ENCODE results near the gene PHLDB2.

Gene PHLDB2

DNA sequence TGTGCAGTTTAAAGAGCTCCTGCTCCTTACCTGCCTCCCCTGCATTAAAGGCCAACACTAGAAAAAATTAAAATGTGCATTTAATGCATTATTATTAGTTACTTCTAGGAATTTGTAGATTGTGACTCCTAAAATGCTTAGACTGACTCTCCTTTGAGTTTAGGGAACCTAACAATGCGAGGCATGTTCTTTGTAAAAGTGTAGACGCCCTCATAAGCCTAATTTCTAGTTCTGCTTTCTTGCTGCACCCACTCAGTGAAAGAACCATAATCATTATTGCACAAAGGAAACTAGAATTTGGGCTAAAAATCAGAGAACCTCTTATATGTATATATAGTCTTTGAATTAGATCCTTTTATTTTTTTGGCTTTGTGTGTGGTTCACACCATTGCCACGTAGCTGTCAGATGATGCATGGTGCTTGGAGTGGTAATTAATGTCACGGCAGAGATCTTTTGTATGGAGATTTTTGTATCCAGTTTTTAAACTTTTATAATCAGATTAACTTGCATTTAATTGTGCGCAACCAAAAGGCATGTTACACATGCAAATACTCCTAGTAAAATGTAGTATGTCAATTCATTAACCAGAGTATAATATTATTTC is 120.5 kb downstream of the PHLDB2 start:
- H3K4me3 ChIP-seq (ENCODE audit: low read depth, low read length) = peak overlapping the region; percentile 68
- DNase-seq (ENCODE audit: low read depth) = no peak
- in situ Hi-C loops (cut with HindIII; ENCODE audit: low sequenced_read_pairs) = no loop called here
- TF ChIP-seq, protein P1, sequence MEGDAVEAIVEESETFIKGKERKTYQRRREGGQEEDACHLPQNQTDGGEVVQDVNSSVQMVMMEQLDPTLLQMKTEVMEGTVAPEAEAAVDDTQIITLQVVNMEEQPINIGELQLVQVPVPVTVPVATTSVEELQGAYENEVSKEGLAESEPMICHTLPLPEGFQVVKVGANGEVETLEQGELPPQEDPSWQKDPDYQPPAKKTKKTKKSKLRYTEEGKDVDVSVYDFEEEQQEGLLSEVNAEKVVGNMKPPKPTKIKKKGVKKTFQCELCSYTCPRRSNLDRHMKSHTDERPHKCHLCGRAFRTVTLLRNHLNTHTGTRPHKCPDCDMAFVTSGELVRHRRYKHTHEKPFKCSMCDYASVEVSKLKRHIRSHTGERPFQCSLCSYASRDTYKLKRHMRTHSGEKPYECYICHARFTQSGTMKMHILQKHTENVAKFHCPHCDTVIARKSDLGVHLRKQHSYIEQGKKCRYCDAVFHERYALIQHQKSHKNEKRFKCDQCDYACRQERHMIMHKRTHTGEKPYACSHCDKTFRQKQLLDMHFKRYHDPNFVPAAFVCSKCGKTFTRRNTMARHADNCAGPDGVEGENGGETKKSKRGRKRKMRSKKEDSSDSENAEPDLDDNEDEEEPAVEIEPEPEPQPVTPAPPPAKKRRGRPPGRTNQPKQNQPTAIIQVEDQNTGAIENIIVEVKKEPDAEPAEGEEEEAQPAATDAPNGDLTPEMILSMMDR (IDR thresholded peaks at IDR 0.05; ENCODE audit: low read depth, low read length, missing control alignments) = no peak

DNA sequence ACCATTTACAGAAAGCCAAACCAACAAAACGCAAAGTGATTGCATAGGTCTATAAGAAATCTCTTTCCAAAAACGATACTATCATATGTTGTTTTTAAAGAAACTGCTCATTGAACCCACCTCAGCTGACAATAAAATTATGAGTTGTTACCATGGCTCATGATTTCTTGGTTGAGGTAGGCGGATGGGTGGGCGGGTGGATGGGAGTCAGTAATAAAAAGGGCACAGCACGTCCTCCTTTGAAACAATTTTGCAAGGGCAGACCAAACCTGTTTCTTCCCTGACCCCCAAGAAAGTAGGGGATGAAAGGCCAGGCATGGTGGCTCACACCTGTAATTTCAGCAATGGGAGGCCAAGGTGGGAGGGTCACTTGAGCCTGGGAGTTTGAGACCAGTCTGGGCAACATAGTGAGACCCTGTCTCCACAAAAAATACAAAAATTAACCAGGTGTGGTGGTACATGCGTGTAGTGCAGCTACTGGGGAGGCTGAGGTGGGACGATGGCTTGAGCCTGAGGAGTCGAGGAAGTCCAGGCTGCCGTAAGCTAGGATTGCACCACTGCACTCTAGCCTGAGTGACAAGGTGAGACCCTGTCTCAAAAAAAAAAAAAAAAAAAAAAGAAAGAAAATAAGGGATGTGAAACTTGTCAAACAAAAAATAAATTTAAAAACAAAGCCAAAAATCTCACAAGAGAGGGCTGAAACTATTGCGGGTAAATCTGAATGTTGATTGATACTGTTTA is 121.8 kb downstream of the PHLDB2 start:
- H3K4me3 ChIP-seq (ENCODE audit: low read depth, low read length) = no peak overlapping the region
- no peak for DNase-seq (ENCODE audit: low read depth)
- in situ Hi-C loops (cut with HindIII; ENCODE audit: low sequenced_read_pairs) = no loop called here
- TF ChIP-seq, protein P1 (IDR thresholded peaks at IDR 0.05; ENCODE audit: low read depth, low read length, missing control alignments) = no peak

DNA sequence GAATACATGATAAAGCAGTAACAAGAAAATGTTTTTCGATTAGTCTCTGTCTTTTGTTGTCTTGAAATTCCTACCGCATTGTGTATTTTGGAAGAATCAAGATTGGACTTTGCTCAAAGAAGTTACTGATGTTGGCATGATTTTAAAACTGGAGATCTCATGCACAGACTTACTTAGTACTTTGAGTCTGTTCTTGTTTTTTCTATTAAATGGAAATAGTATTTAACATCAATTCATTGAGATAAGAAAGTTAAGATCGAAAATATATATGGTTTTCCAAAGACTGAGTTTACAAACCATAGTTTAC is 122.3 kb downstream of the PHLDB2 start:
- in situ Hi-C loops (cut with HindIII; ENCODE audit: low sequenced_read_pairs) = no loop called here
- TF ChIP-seq, protein P1 (IDR thresholded peaks at IDR 0.05; ENCODE audit: low read depth, low read length, missing control alignments) = no peak
- no peak overlapping the region for H3K4me3 ChIP-seq (ENCODE audit: low read depth, low read length)
- DNase-seq (ENCODE audit: low read depth) = no peak

DNA sequence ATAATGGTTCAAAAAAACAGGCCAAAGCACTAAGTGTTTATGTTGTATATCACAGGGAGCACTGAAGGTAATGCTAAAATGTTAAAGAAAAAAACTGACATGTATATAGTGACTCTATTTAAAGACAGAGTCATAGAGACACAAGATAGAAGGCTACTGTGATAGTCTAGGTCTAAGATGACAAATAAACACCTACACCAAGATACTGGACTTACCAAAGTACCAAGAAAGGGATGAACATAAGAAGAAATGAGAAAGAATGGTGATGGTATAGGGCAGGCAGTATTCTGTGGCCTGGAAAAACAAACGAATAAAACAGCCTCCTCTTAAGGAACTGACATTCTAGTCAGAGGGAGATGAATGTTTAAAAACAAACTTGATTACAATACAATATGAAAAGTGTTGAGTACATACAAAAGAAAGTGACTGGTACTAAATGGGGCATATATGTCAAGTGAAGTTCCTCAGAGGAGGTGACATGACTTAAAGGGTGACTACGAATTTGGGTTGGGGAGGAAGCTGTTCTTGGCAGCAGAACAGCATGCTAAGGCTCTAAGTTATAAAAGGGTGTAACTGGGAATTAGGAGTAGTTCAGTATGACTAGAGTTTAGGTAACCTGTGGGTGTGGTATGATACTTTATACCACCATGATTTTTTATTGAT is 125.7 kb downstream of the PHLDB2 start:
- in situ Hi-C loops (cut with HindIII; ENCODE audit: low sequenced_read_pairs) = no loop called here
- no peak overlapping the region for H3K4me3 ChIP-seq (ENCODE audit: low read depth, low read length)
- TF ChIP-seq, protein P1 (IDR thresholded peaks at IDR 0.05; ENCODE audit: low read depth, low read length, missing control alignments) = no peak
- DNase-seq (ENCODE audit: low read depth) = no peak

DNA sequence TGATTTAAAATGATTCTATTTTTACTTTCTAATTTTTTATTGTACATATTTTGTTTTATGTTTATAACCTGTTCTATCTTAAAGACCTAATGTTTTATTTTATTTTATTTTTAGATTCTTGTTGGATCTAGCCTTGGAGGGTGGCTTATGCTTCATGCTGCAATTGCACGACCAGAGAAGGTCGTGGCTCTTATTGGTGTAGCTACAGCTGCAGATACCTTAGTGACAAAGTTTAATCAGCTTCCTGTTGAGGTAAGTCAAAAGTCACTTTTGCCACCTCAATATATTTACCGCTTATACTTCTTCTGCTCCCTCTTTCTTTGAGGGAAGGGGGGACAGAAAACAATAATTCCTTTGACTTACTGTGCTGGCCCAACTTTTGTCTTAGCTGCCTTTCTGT is 127.7 kb downstream of the PHLDB2 start:
- TF ChIP-seq, protein P1 (IDR thresholded peaks at IDR 0.05; ENCODE audit: low read depth, low read length, missing control alignments) = no peak
- in situ Hi-C loops (cut with HindIII; ENCODE audit: low sequenced_read_pairs) = no loop called here

DNA sequence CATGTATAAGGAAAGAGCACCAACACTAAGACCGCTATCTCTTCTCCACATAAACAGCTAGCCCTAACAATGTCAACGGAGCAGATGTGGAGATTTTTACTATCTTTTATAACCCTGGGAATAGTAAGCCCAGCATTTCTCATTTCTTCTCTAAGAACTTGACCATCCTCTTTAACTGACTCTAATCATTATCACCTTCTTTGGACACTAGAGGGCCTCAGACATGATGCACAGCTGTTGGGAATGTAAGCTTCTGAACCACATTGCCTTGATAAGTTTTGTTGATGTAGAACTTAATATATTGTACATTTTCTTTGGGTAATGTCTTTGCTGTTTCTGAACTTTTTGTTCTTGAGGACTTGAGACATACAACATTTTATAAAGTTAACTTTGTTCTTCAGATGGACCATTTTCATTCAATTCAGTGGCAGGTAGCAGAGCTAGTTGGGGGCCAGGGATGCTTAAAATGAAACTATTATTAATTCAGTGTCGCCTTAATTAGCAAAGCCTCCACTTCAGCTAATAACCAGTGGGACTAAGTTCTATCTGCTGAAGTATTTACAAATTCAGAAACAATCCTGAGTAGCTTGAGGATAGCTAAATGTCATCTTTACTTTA is 130.1 kb downstream of the PHLDB2 start:
- no peak overlapping the region for H3K4me3 ChIP-seq (ENCODE audit: low read depth, low read length)
- in situ Hi-C loops (cut with HindIII; ENCODE audit: low sequenced_read_pairs) = no loop called here
- peak; percentile 69 for DNase-seq (ENCODE audit: low read depth)
- TF ChIP-seq, protein P1 (IDR thresholded peaks at IDR 0.05; ENCODE audit: low read depth, low read length, missing control alignments) = peak; percentile 73

More for the DNA sequence above, 127.7 kb downstream of the PHLDB2 start:
- DNase-seq (ENCODE audit: low read depth) = no peak
- H3K4me3 ChIP-seq (ENCODE audit: low read depth, low read length) = no peak overlapping the region
